Measurements from ENCODE around the gene TAC3. TPM values are rescaled to one million over a fixed set of nuclear protein-coding genes. Genes with fewer than 3 reads are reported as not detected.

TAC3 gene
- total RNA-seq, 1 experiment from 2014 or later: 3.1 TPM

DNA sequence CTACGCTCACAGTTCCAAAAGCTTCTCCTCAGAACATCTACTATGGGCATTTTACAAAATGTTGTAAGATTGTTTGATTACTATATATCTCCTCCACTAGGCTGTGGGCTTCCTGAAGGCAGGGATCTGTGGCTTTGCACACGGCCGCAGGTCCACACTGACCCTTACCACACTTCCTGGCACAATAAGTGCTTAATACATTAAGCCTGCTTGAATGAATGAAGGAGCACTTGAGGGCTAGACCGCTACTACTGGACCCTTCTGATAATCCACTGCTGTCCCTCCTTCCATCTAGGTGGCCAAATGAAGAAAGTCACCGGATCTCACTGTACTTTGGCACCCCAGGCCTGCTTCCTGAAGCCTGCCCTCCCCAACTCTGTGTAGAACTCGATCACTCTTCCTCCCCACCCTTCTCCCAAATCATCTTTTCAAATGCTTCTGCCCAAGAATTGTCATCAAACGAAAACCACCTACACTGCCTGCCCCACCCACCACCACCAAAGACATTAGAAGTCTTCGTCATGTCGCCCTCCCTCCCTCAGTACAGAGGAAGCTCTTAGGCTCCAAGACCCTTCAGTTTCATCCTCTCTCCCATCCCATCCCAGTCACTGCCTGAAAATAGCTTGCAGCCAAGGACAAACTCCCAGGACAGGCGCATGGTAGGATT lies 9.4 kb downstream of the TAC3 start:
- peak overlapping the region; percentile 22 for H3K4me3 ChIP-seq (ENCODE audit: low read depth, low read length)
- H3K36me3 ChIP-seq (ENCODE audit: control insufficient read depth, insufficient read depth, low read length): peaks cover 6% of the 10 kb centered on the region; the same call in 1 of the 2 replicates
- intact Hi-C loops (cut with micrococcal nuclease; ENCODE audit: unreplicated experiment): no loop called here
- no peaks in the 10 kb centered on the region for H3K9me3 ChIP-seq
- no TSS peak for BruUV-seq (replicated peaks)
- H3K27ac Mint-ChIP-seq (ENCODE audit: unreplicated experiment): peak overlapping the region; percentile 57
- TF ChIP-seq, protein P1, sequence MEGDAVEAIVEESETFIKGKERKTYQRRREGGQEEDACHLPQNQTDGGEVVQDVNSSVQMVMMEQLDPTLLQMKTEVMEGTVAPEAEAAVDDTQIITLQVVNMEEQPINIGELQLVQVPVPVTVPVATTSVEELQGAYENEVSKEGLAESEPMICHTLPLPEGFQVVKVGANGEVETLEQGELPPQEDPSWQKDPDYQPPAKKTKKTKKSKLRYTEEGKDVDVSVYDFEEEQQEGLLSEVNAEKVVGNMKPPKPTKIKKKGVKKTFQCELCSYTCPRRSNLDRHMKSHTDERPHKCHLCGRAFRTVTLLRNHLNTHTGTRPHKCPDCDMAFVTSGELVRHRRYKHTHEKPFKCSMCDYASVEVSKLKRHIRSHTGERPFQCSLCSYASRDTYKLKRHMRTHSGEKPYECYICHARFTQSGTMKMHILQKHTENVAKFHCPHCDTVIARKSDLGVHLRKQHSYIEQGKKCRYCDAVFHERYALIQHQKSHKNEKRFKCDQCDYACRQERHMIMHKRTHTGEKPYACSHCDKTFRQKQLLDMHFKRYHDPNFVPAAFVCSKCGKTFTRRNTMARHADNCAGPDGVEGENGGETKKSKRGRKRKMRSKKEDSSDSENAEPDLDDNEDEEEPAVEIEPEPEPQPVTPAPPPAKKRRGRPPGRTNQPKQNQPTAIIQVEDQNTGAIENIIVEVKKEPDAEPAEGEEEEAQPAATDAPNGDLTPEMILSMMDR (IDR thresholded peaks at IDR 0.05; ENCODE audit: insufficient read depth in 1 of 2, low read depth in 1 of 2, low read length in 1 of 2, severe bottlenecking in 1 of 2, unreplicated experiment in 1 of 2): no peak
- H3K9me3 Mint-ChIP-seq (ENCODE audit: unreplicated experiment): no peaks in the 10 kb centered on the region
- H3K27me3 ChIP-seq (replicated peaks; ENCODE audit: control insufficient read depth, insufficient read depth, low read length): no peaks in the 10 kb centered on the region
- H3K27me3 Mint-ChIP-seq (ENCODE audit: insufficient read depth, unreplicated experiment): no peaks in the 10 kb centered on the region
- H3K4me1 ChIP-seq: peaks cover 23% of the 10 kb centered on the region
- peak overlapping the region; percentile 80 for H3K4me3 Mint-ChIP-seq (ENCODE audit: unreplicated experiment)
- no peak for DNase-seq
- CTCF ChIA-PET: interaction anchor here (0.7 kb wide), 1 partner anchor 13 kb away, joined by 4 read pairs; a partner anchor contains a TSS
- POLR2A ChIA-PET: no interaction called here
- H3K36me3 Mint-ChIP-seq (ENCODE audit: insufficient read depth, unreplicated experiment): peaks cover 22% of the 10 kb centered on the region
- peaks cover 41% of the 10 kb centered on the region for H3K4me1 Mint-ChIP-seq (ENCODE audit: low read depth, unreplicated experiment)

DNA sequence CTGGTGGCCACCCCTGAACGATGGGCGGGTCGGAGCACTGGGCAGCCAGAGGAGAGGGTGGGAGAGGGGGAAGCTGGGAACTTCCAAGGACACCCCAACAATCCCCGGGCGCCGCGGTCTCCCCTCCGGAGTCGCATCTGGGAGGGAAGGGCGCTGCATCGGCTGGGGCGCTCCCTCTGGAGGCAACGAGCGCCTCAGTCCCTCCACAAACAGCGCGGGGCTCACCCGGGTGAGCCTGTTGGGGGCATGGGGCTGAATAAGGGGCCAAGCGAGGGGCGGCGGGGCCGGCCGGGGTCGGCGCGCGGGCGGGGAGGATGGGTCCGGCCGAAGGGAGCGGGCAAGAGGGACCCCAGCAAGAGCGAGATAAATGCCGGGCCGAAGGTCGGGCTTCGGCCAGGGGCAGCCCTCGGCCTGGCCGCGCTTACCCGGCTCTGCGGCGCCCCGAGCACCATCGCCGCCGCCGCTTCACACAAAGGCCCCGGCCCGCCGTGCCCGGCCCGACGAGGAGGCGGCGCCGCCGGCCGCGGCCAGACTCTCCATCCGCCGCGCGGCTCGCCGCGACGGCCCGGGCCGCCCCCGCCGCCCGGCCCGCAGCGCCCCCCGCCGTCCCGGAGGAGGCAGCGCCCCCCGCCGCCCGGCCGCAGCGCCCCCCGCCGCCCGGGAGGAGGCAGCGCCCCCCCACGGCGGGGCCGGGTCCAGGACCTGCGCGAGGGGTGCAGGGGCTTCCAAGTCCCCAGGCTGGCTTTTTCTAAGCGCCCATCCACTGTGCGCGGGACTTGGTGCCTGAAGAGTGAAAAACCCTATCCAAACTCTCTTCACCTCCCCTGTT lies 10.1 kb downstream of the TAC3 start, which contains the start of gene ZBTB39:
Gene ZBTB39 (minus strand): TSS at position 567 of the 829 bp plus-strand sequence. CDS start 1,629 bp downstream, outside the sequence.
- POLR2A ChIA-PET: no interaction called here
- intact Hi-C loops (cut with micrococcal nuclease; ENCODE audit: unreplicated experiment): no loop called here
- Histone ChIP-seq H3K4me1 (peaks cover 28% of the 10 kb centered on the region), H3K36me3 (ENCODE audit: control insufficient read depth, insufficient read depth, low read length) (peaks cover 6% of the 10 kb centered on the region; the same call in 1 of the 2 replicates), H3K4me3 (ENCODE audit: low read depth, low read length) (peak within 1 kb of the TSS; percentile 78), H3K9me3 (no peaks in the 10 kb centered on the region), H3K27me3 (replicated peaks; ENCODE audit: control insufficient read depth, insufficient read depth, low read length) (no peaks in the 10 kb centered on the region)
- peaks cover 41% of the 10 kb centered on the region for H3K4me1 Mint-ChIP-seq (ENCODE audit: low read depth, unreplicated experiment)
- no peaks in the 10 kb centered on the region for H3K9me3 Mint-ChIP-seq (ENCODE audit: unreplicated experiment)
- BruUV-seq (replicated peaks): no TSS peak
- CTCF ChIA-PET: interaction anchor here (0.9 to 1.6 kb wide), 2 partner anchors 12 to 106 kb away, joined by 5 to 7 read pairs; no protein-coding TSS in a partner anchor
- DNase-seq: peak in 1 of 2 experiments; percentile 82
- no peaks in the 10 kb centered on the region for H3K27me3 Mint-ChIP-seq (ENCODE audit: insufficient read depth, unreplicated experiment)
- peak within 1 kb of the TSS; percentile 57 for H3K27ac Mint-ChIP-seq (ENCODE audit: unreplicated experiment)
- TF ChIP-seq, protein P1 (IDR thresholded peaks at IDR 0.05; ENCODE audit: insufficient read depth in 1 of 2, low read depth in 1 of 2, low read length in 1 of 2, severe bottlenecking in 1 of 2, unreplicated experiment in 1 of 2): peak; percentile 58 to 66
- peaks cover 29% of the 10 kb centered on the region for H3K36me3 Mint-ChIP-seq (ENCODE audit: insufficient read depth, unreplicated experiment)
- H3K4me3 Mint-ChIP-seq (ENCODE audit: unreplicated experiment): peak within 1 kb of the TSS; percentile 80

DNA sequence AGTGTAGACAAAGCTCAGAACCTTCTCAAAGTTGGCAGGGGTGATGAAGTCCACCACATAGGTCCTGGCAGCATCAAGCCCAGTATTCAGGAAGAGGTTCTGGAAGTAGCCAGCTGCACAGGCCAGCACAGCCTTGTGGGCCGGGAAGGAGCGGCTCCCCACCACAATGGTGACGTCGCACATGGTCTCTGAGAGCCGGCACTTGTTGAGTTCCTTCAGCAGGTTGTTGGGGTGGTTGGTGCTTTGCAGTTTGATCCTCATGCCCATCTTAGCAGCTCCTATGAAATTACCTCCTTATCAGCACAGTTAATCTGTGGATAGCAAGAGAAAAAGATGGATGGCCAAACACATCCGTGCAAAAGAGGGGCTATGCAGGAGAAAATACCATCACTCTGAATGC lies 11.7 kb downstream of the TAC3 start:
- Histone ChIP-seq H3K4me3 (ENCODE audit: low read depth, low read length) (no peak overlapping the region), H3K9me3 (no peaks in the 10 kb centered on the region), H3K27me3 (replicated peaks; ENCODE audit: control insufficient read depth, insufficient read depth, low read length) (no peaks in the 10 kb centered on the region), H3K36me3 (ENCODE audit: control insufficient read depth, insufficient read depth, low read length) (peaks cover 6% of the 10 kb centered on the region), H3K4me1 (peaks cover 28% of the 10 kb centered on the region)
- H3K9me3 Mint-ChIP-seq (ENCODE audit: unreplicated experiment): no peaks in the 10 kb centered on the region
- H3K4me3 Mint-ChIP-seq (ENCODE audit: unreplicated experiment): no peak overlapping the region
- TF ChIP-seq, protein P1 (IDR thresholded peaks at IDR 0.05; ENCODE audit: insufficient read depth in 1 of 2, low read depth in 1 of 2, low read length in 1 of 2, severe bottlenecking in 1 of 2, unreplicated experiment in 1 of 2): no peak
- H3K27me3 Mint-ChIP-seq (ENCODE audit: insufficient read depth, unreplicated experiment): no peaks in the 10 kb centered on the region
- peaks cover 41% of the 10 kb centered on the region for H3K4me1 Mint-ChIP-seq (ENCODE audit: low read depth, unreplicated experiment)
- no peak overlapping the region for H3K27ac Mint-ChIP-seq (ENCODE audit: unreplicated experiment)
- CTCF ChIA-PET: interaction anchor here (1.6 kb wide), 1 partner anchor 107 kb away, joined by 5 read pairs; no protein-coding TSS in a partner anchor
- POLR2A ChIA-PET: no interaction called here
- no TSS peak for BruUV-seq (replicated peaks)
- intact Hi-C loops (cut with micrococcal nuclease; ENCODE audit: unreplicated experiment): no loop called here
- no peak for DNase-seq
- H3K36me3 Mint-ChIP-seq (ENCODE audit: insufficient read depth, unreplicated experiment): peaks cover 34% of the 10 kb centered on the region

Data from Caco-2 (cell line).